Suprapubic skin (tissue), 4 donors: ENCODE results near the gene ABCB6.

ENCODE experiments used
- EP300 ChIP-seq: sonication (generic); formaldehyde crosslinking; IDR thresholded peaks from one replicate; pipeline ENCODE4 v1.6.1; 2017; ENCODE audit warnings: antibody characterized with exemption
- POLR2AphosphoS5 ChIP-seq, 3 donors: sonication (generic); formaldehyde crosslinking; IDR thresholded peaks; one replicate each; pipeline ENCODE4 v1.6.1; 2017; ENCODE audit warnings: antibody characterized with exemption in 3 of 3
- TF ChIP-seq, protein P1 (sequence below), 2 donors: fragments of 200-600 bp in 1 of 2; fragments of 450-650 bp in 1 of 2; sonication (generic) in 1 of 2; IDR thresholded peaks; one replicate each; pipeline ENCODE4 v1.5.1; 2016 to 2019; ENCODE audit warnings: antibody characterized with exemption in 2 of 2, mild to moderate bottlenecking in 1 of 2, moderate library complexity in 1 of 2

DNA sequence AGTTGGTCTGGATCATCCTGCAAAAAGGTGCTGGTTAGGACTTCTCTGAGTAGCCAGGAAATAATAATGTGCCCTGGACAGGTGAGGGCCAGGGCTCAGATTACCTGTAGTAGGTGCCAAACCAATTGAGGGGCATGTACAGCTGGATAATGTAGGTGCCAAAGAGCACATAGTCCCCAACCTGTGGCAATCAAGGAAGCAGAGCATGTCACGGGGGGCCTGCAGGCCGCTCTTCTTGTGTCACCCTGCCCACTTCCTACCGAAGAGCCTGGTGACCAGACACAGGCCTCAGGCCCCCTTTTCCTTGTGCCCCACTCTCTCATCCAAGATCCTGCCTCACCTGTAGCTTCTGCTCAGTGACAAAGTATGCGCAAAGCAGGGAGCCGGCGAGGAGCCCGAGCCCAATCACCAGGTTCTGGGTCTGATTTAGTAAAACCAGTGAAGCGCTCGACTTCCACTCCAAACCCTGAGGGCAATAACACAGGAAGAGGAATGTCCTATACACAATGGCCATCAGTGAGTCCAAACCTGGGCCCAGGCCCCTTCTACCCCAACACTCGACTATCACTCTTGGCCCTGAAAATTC is 5.2 kb downstream of the ABCB6 start:
- TF ChIP-seq, protein P1, sequence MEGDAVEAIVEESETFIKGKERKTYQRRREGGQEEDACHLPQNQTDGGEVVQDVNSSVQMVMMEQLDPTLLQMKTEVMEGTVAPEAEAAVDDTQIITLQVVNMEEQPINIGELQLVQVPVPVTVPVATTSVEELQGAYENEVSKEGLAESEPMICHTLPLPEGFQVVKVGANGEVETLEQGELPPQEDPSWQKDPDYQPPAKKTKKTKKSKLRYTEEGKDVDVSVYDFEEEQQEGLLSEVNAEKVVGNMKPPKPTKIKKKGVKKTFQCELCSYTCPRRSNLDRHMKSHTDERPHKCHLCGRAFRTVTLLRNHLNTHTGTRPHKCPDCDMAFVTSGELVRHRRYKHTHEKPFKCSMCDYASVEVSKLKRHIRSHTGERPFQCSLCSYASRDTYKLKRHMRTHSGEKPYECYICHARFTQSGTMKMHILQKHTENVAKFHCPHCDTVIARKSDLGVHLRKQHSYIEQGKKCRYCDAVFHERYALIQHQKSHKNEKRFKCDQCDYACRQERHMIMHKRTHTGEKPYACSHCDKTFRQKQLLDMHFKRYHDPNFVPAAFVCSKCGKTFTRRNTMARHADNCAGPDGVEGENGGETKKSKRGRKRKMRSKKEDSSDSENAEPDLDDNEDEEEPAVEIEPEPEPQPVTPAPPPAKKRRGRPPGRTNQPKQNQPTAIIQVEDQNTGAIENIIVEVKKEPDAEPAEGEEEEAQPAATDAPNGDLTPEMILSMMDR (IDR thresholded peaks at IDR 0.05), result no peak
- TF ChIP-seq POLR2AphosphoS5 (IDR thresholded peaks at IDR 0.05) (no peak), EP300 (no peak)
